Measurements from ENCODE around the gene MIPEP.

The MIPEP gene

DNA sequence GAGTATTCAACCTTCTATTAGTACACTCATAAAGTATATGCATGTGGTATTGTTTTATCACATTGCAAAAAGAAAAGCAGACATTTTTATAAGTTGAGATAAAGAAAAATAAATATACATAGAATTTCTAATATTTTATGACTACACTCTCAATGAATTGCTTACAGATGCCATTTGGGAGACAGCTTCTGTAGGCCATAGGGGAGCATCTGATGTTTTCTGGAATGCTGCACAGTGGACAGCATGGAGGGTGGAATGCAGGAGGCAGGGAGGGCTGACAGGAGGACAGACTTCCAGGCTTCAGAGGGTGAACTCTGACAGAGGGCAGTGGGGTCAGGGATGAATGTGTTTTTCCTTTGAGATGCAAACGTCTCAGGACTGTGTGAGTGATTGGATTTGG, 45.8 kb downstream of the MIPEP start:
- no peak for ATAC-seq (replicated peaks; ENCODE audit: extremely low read depth, poor library complexity, severe bottlenecking)
- no peak for DNase-seq (ENCODE audit: low spot score in 2 of 2)
- Mint-ChIP-seq H3K4me3 (no peak overlapping the region), H3K36me3 (ENCODE audit: insufficient read depth) (peaks cover 1% of the 10 kb centered on the region), H3K4me1 (peaks cover 9% of the 10 kb centered on the region), H3K9me3 (no peaks in the 10 kb centered on the region), H3K27ac (ENCODE audit: low read depth) (no peak overlapping the region), H3K27me3 (no peaks in the 10 kb centered on the region)

- Mint-ChIP-seq H3K9me3 (no peaks in the 10 kb centered on the region), H3K27ac (ENCODE audit: low read depth) (no peak overlapping the region), H3K4me1 (peaks cover 9% of the 10 kb centered on the region), H3K36me3 (ENCODE audit: insufficient read depth) (peaks cover 7% of the 10 kb centered on the region), H3K27me3 (no peaks in the 10 kb centered on the region), H3K4me3 (no peak overlapping the region)
- no peak for ATAC-seq (replicated peaks; ENCODE audit: extremely low read depth, poor library complexity, severe bottlenecking)
- DNase-seq (ENCODE audit: low spot score in 2 of 2): no peak
These were observed 46.8 kb downstream of the MIPEP start for GRCh38 chr13:23842406-23842805.

DNA sequence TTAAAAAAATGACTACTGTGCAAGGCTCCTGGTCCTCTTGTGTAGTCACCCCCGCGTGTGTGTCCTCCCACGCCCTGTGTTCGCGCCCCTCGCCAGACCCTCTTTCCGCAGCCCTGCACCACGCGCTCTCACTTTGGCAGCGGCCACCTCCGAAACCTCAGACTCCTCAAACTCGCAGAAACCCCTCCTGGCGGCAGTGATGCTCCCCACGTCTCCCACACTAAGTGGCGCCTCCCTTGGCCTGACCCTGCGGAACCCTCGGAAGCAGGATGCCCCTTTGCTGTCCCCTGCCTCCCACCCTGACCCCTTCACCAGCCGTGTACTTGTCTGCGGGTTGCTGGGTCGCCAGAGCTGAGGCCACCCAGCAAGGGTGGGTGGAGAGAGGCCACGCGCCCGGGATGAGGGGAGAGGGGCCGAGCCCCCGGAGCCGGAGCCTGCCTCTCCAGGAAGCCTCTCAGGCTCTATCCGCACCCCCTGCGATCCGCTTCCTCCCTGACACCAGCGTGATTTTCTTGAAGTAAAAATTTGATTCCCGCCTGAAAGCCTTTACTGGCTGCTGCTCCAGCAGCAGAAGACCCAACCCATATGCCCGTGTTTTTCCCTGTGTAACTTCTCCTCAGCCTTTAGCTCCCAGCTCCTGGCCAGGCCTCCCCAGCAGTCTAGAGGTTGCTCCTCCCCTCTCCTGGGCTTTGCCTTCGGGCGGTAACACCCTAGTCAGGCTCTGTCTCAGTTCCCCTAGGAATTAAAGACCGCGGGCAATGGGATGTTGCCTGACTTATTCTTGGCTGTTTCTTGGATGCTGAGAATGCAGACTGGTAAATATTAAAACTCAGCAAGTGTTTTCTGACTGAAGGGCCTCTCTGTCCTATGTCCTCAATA, 55.2 kb downstream of the MIPEP start:
- peaks cover 4% of the 10 kb centered on the region for H3K4me1 Mint-ChIP-seq
- H3K4me3 Mint-ChIP-seq: no peak overlapping the region
- no peaks in the 10 kb centered on the region for H3K9me3 Mint-ChIP-seq
- H3K36me3 Mint-ChIP-seq (ENCODE audit: insufficient read depth): peaks cover 12% of the 10 kb centered on the region
- H3K27ac Mint-ChIP-seq (ENCODE audit: low read depth): no peak overlapping the region
- DNase-seq (ENCODE audit: low spot score in 2 of 2) (no peak), ATAC-seq (replicated peaks; ENCODE audit: extremely low read depth, poor library complexity, severe bottlenecking) (no peak)
- no peaks in the 10 kb centered on the region for H3K27me3 Mint-ChIP-seq

- peaks cover 4% of the 10 kb centered on the region for H3K4me1 Mint-ChIP-seq
- peaks cover 8% of the 10 kb centered on the region for H3K36me3 Mint-ChIP-seq (ENCODE audit: insufficient read depth)
- no peaks in the 10 kb centered on the region for H3K9me3 Mint-ChIP-seq
- H3K4me3 Mint-ChIP-seq: no peak overlapping the region
- DNase-seq (ENCODE audit: low spot score in 2 of 2) (no peak), ATAC-seq (replicated peaks; ENCODE audit: extremely low read depth, poor library complexity, severe bottlenecking) (no peak)
- H3K27me3 Mint-ChIP-seq: no peaks in the 10 kb centered on the region
- no peak overlapping the region for H3K27ac Mint-ChIP-seq (ENCODE audit: low read depth)
These were observed 60.3 kb downstream of the MIPEP start for GRCh38 chr13:23828866-23829265.

DNA sequence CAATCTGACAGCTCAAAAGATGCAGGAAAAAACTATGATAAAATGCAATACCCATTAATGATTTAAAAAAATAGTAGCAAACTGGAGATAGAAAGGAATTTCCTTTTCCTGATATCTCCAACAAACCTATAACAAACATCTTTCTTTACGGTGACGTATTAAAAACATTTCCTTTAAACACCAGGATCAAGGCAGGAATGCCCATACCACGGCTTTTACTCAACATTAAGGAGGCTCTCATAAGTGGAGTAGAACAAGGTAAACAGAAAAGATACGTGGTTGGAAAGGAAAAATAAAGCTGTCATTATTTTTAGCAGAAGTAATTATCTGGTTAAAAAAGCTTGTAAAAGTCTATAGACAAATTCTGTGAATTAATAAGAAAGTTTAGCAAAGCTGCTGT, 61.1 kb downstream of the MIPEP start:
- DNase-seq (ENCODE audit: low spot score in 2 of 2) (no peak), ATAC-seq (replicated peaks; ENCODE audit: extremely low read depth, poor library complexity, severe bottlenecking) (no peak)
- Mint-ChIP-seq H3K4me1 (peaks cover 4% of the 10 kb centered on the region), H3K27ac (ENCODE audit: low read depth) (no peak overlapping the region), H3K27me3 (no peaks in the 10 kb centered on the region), H3K36me3 (ENCODE audit: insufficient read depth) (peaks cover 8% of the 10 kb centered on the region), H3K9me3 (no peaks in the 10 kb centered on the region), H3K4me3 (no peak overlapping the region)

GRCh38 chr13:23825179-23825578, 64.0 kb downstream of the MIPEP start:
- H3K27me3 Mint-ChIP-seq: no peaks in the 10 kb centered on the region
- no peaks in the 10 kb centered on the region for H3K4me1 Mint-ChIP-seq
- no peak overlapping the region for H3K27ac Mint-ChIP-seq (ENCODE audit: low read depth)
- ATAC-seq (replicated peaks; ENCODE audit: extremely low read depth, poor library complexity, severe bottlenecking) (no peak), DNase-seq (ENCODE audit: low spot score in 2 of 2) (no peak)
- peaks cover 7% of the 10 kb centered on the region for H3K36me3 Mint-ChIP-seq (ENCODE audit: insufficient read depth)
- no peaks in the 10 kb centered on the region for H3K9me3 Mint-ChIP-seq
- no peak overlapping the region for H3K4me3 Mint-ChIP-seq

GRCh38 chr13:23824371-23824770, 64.8 kb downstream of the MIPEP start:
- Mint-ChIP-seq H3K27me3 (no peaks in the 10 kb centered on the region), H3K27ac (ENCODE audit: low read depth) (no peak overlapping the region), H3K36me3 (ENCODE audit: insufficient read depth) (peaks cover 7% of the 10 kb centered on the region), H3K4me3 (no peak overlapping the region), H3K9me3 (no peaks in the 10 kb centered on the region), H3K4me1 (no peaks in the 10 kb centered on the region)
- DNase-seq (ENCODE audit: low spot score in 2 of 2) (no peak), ATAC-seq (replicated peaks; ENCODE audit: extremely low read depth, poor library complexity, severe bottlenecking) (no peak)

DNA sequence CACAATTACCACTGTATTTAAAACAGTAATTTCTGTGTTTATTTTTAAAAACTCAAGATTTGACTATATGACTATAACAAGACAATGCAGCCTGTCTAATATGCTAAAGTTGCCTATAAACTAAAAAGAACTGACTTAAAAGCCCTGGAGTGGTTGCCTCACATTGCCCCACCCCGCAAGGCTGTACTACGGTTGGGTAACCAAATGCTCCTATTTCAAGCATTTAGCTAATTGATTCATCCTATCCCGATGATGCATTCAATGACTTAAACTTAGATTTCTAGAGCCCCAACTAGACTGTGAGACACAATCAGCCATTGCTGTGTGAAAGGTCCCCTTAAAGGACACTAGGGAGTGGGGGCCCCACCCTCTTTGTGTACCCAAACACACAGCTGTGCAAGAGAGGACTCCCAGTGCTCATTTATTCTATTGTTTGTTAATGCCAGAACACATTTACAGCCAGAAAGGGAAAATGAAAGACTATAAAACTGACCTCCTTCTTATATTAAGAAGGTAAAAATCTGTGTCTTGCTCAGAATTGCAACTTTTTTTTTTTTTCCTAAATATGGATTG, 66.9 kb downstream of the MIPEP start:
- H3K27me3 Mint-ChIP-seq: no peaks in the 10 kb centered on the region
- DNase-seq (ENCODE audit: low spot score in 2 of 2) (no peak), ATAC-seq (replicated peaks; ENCODE audit: extremely low read depth, poor library complexity, severe bottlenecking) (no peak)
- no peaks in the 10 kb centered on the region for H3K9me3 Mint-ChIP-seq
- no peak overlapping the region for H3K27ac Mint-ChIP-seq (ENCODE audit: low read depth)
- peaks cover 6% of the 10 kb centered on the region for H3K36me3 Mint-ChIP-seq (ENCODE audit: insufficient read depth)
- H3K4me1 Mint-ChIP-seq: peaks cover 8% of the 10 kb centered on the region
- H3K4me3 Mint-ChIP-seq: no peak overlapping the region

- DNase-seq (ENCODE audit: low spot score in 2 of 2): no peak
- Mint-ChIP-seq H3K27ac (ENCODE audit: low read depth) (no peak overlapping the region), H3K36me3 (ENCODE audit: insufficient read depth) (peaks cover 7% of the 10 kb centered on the region), H3K4me1 (peaks cover 10% of the 10 kb centered on the region), H3K27me3 (no peaks in the 10 kb centered on the region), H3K4me3 (no peak overlapping the region), H3K9me3 (no peaks in the 10 kb centered on the region)
- no peak for ATAC-seq (replicated peaks; ENCODE audit: extremely low read depth, poor library complexity, severe bottlenecking)
These were observed 68.7 kb downstream of the MIPEP start for GRCh38 chr13:23820530-23820929.

DNA sequence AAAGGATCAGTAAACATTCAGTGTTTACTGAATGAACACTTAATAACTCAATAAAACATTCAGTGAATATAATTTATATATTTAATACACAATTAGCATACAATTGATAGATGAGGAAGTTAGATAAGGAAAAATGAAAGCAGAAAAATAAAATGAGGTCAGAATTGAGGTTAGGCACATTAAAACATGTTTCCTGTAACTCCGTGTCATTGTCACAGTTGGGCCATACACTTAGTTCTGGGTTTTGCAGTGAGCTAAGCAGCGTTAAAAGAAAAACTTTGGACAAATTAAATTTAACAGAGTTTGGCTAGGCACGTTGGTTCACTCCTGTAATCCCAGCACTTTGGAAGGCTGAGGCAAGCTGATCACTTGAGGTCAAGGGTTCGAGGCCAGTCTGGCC, 71.4 kb downstream of the MIPEP start:
- Mint-ChIP-seq H3K36me3 (ENCODE audit: insufficient read depth) (peaks cover 5% of the 10 kb centered on the region), H3K4me3 (no peak overlapping the region), H3K27me3 (no peaks in the 10 kb centered on the region), H3K4me1 (peaks cover 10% of the 10 kb centered on the region), H3K9me3 (no peaks in the 10 kb centered on the region), H3K27ac (ENCODE audit: low read depth) (peak overlapping the region; percentile 41)
- ATAC-seq (replicated peaks; ENCODE audit: extremely low read depth, poor library complexity, severe bottlenecking) (peak; percentile 67), DNase-seq (ENCODE audit: low spot score in 2 of 2) (no peak)

DNA sequence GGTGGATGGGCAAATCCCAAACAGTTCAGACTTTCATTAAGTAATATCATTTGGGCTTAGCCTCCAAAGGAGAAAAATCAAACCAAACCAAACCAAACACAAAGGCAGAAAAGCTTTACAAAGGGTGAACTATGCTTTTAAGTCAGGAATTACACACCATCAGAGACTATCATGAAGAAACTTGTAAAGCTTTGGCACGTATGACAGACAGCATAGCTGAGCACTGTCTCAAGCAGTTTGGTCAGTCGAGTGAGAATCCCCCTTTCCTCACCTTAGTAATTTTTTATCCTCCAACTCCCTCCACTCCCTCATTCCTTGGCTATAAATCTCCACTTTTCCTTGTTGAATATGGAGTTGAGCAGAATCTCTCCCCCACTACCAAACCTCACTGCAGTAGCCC, 72.1 kb downstream of the MIPEP start:
- ATAC-seq (replicated peaks; ENCODE audit: extremely low read depth, poor library complexity, severe bottlenecking): no peak
- Mint-ChIP-seq H3K4me1 (peaks cover 10% of the 10 kb centered on the region), H3K9me3 (no peaks in the 10 kb centered on the region)

GRCh38 chr13:23813635-23814034, 75.6 kb downstream of the MIPEP start:
- peaks cover 7% of the 10 kb centered on the region for H3K36me3 Mint-ChIP-seq (ENCODE audit: insufficient read depth)
- no peak overlapping the region for H3K4me3 Mint-ChIP-seq
- H3K4me1 Mint-ChIP-seq: peaks cover 10% of the 10 kb centered on the region
- DNase-seq (ENCODE audit: low spot score in 2 of 2) (no peak), ATAC-seq (replicated peaks; ENCODE audit: extremely low read depth, poor library complexity, severe bottlenecking) (no peak)
- H3K9me3 Mint-ChIP-seq: no peaks in the 10 kb centered on the region
- H3K27ac Mint-ChIP-seq (ENCODE audit: low read depth): no peak overlapping the region
- H3K27me3 Mint-ChIP-seq: no peaks in the 10 kb centered on the region

More for the DNA sequence above, 72.1 kb downstream of the MIPEP start:
- Mint-ChIP-seq H3K4me3 (no peak overlapping the region), H3K36me3 (ENCODE audit: insufficient read depth) (peaks cover 5% of the 10 kb centered on the region), H3K27ac (ENCODE audit: low read depth) (peak overlapping the region; percentile 41), H3K27me3 (no peaks in the 10 kb centered on the region)
- no peak for DNase-seq (ENCODE audit: low spot score in 2 of 2)

- no peak overlapping the region for H3K4me3 Mint-ChIP-seq
- peaks cover 3% of the 10 kb centered on the region for H3K36me3 Mint-ChIP-seq (ENCODE audit: insufficient read depth)
- H3K27ac Mint-ChIP-seq (ENCODE audit: low read depth): no peak overlapping the region
- no peaks in the 10 kb centered on the region for H3K27me3 Mint-ChIP-seq
- ATAC-seq (replicated peaks; ENCODE audit: extremely low read depth, poor library complexity, severe bottlenecking) (no peak), DNase-seq (ENCODE audit: low spot score in 2 of 2) (no peak)
- no peaks in the 10 kb centered on the region for H3K9me3 Mint-ChIP-seq
- no peaks in the 10 kb centered on the region for H3K4me1 Mint-ChIP-seq
These were observed 77.7 kb downstream of the MIPEP start for GRCh38 chr13:23811366-23812062.

Measured in central memory CD8-positive, alpha-beta T cell (primary cell).